ENCODE results near the gene EPB41L2. TPM values are rescaled to one million over a fixed set of nuclear protein-coding genes. Genes with fewer than 3 reads are reported as not detected.
A peak's percentile ranks its signal among the peaks of the same experiment; 100 is the strongest.

The EPB41L2 gene
- total RNA-seq, 4 donors from 2014 or later = 190 to 321 (median 265) TPM

GRCh38 chr6:131001111-131001736 is 61.8 kb downstream of the EPB41L2 start:
- peak overlapping the region; percentile 9 to 35 (median 16) for H3K4me3 ChIP-seq
- peak overlapping the region; percentile 10 to 86 (median 75) for H3K27ac ChIP-seq

GRCh38 chr6:131000544-131000943 is 62.5 kb downstream of the EPB41L2 start:
- WGBS, 2 donors = 60 to 63% methylated on average over 6 of the region's 6 CpGs
- Histone ChIP-seq H3K4me1 (peaks cover 0 to 93% (median 29%) of the 10 kb centered on the region in 4 donors), H3K27ac (peak overlapping the region; percentile 10 to 86 (median 75)), H3K4me3 (peak overlapping the region in 1 of 4 donors; percentile 35), H3K9me3 (no peaks in the 10 kb centered on the region), H3K27me3 (no peaks in the 10 kb centered on the region), H3K36me3 (no peaks in the 10 kb centered on the region)
- no peak for DNase-seq (ENCODE audit: low spot score in 2 of 2)
- TF ChIP-seq, protein P1, sequence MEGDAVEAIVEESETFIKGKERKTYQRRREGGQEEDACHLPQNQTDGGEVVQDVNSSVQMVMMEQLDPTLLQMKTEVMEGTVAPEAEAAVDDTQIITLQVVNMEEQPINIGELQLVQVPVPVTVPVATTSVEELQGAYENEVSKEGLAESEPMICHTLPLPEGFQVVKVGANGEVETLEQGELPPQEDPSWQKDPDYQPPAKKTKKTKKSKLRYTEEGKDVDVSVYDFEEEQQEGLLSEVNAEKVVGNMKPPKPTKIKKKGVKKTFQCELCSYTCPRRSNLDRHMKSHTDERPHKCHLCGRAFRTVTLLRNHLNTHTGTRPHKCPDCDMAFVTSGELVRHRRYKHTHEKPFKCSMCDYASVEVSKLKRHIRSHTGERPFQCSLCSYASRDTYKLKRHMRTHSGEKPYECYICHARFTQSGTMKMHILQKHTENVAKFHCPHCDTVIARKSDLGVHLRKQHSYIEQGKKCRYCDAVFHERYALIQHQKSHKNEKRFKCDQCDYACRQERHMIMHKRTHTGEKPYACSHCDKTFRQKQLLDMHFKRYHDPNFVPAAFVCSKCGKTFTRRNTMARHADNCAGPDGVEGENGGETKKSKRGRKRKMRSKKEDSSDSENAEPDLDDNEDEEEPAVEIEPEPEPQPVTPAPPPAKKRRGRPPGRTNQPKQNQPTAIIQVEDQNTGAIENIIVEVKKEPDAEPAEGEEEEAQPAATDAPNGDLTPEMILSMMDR (IDR thresholded peaks at IDR 0.05) = no peak
- TF ChIP-seq EP300 (IDR thresholded peaks at IDR 0.05) (no peak), POLR2A (IDR thresholded peaks at IDR 0.05) (no peak)

More at GRCh38 chr6:131001111-131001736, 61.8 kb downstream of the EPB41L2 start:
- TF ChIP-seq, protein P1 (IDR thresholded peaks at IDR 0.05) = no peak
- TF ChIP-seq EP300 (IDR thresholded peaks at IDR 0.05) (peak in 1 of 2 donors; percentile 81), POLR2A (IDR thresholded peaks at IDR 0.05) (peak in 1 of 2 donors; percentile 14)
- WGBS, 2 donors = 29% methylated on average over 12 of the region's 12 CpGs
- H3K4me1 ChIP-seq = peaks cover 0 to 90% (median 26%) of the 10 kb centered on the region in 4 donors
- no peaks in the 10 kb centered on the region for H3K36me3 ChIP-seq
- DNase-seq (ENCODE audit: low spot score in 2 of 2) = peak in 1 of 2 donors; percentile 27
- no peaks in the 10 kb centered on the region for H3K27me3 ChIP-seq
- peaks cover 0 to 1% (median 0%) of the 10 kb centered on the region in 4 donors for H3K9me3 ChIP-seq

- Histone ChIP-seq H3K36me3 (no peaks in the 10 kb centered on the region), H3K4me1 (peaks cover 0 to 73% (median 25%) of the 10 kb centered on the region in 4 donors), H3K9me3 (no peaks in the 10 kb centered on the region), H3K27ac (peak overlapping the region in 2 of 4 donors; percentile 70 to 72), H3K27me3 (no peaks in the 10 kb centered on the region), H3K4me3 (no peak overlapping the region)
- DNase-seq (ENCODE audit: low spot score in 2 of 2) = no peak
- no peak for TF ChIP-seq EP300 (IDR thresholded peaks at IDR 0.05)
- no peak for TF ChIP-seq POLR2A (IDR thresholded peaks at IDR 0.05)
- TF ChIP-seq, protein P1 (IDR thresholded peaks at IDR 0.05) = no peak
- WGBS, 2 donors = 30 to 38% methylated on average over 6 of the region's 6 CpGs
These were observed 65.8 kb downstream of the EPB41L2 start for GRCh38 chr6:130997061-130997753.

GRCh38 chr6:130996635-130997034 is 66.4 kb downstream of the EPB41L2 start:
- WGBS, 2 donors = 67 to 68% methylated on average over 1 of the region's 1 CpG
- no peaks in the 10 kb centered on the region for H3K9me3 ChIP-seq

More at GRCh38 chr6:130996635-130997034, 66.4 kb downstream of the EPB41L2 start:
- no peaks in the 10 kb centered on the region for H3K36me3 ChIP-seq
- TF ChIP-seq, protein P1 (IDR thresholded peaks at IDR 0.05) = no peak
- no peak for TF ChIP-seq POLR2A (IDR thresholded peaks at IDR 0.05)
- TF ChIP-seq EP300 (IDR thresholded peaks at IDR 0.05) = no peak
- DNase-seq (ENCODE audit: low spot score in 2 of 2) = no peak
- H3K4me1 ChIP-seq = peaks cover 0 to 73% (median 23%) of the 10 kb centered on the region in 4 donors
- H3K27ac ChIP-seq = peak overlapping the region in 2 of 4 donors; percentile 70 to 72
- H3K27me3 ChIP-seq = no peaks in the 10 kb centered on the region
- no peak overlapping the region for H3K4me3 ChIP-seq
